LNCaP clone FGC (cell line): ENCODE measurements around the gene SNX21.

Experiments used
- DNase-seq: peaks from one replicate; pipeline ENCODE4 v3.0.0-alpha.2; 2011; ENCODE audit warnings: low read depth
- H3K4me3 ChIP-seq: 2 replicates; pipeline ENCODE4 v1.5.1; 2011; ENCODE audit warnings: mild to moderate bottlenecking, low read depth, low read length, control low read depth
- TF ChIP-seq, protein P1 (sequence below): IDR thresholded peaks from 2 replicates; pipeline ENCODE4 v1.5.1; 2012; ENCODE audit warnings: mild to moderate bottlenecking; ENCODE audit not compliant: control insufficient read depth, insufficient read depth; ENCODE audit errors: extremely low read depth

The SNX21 gene

DNA sequence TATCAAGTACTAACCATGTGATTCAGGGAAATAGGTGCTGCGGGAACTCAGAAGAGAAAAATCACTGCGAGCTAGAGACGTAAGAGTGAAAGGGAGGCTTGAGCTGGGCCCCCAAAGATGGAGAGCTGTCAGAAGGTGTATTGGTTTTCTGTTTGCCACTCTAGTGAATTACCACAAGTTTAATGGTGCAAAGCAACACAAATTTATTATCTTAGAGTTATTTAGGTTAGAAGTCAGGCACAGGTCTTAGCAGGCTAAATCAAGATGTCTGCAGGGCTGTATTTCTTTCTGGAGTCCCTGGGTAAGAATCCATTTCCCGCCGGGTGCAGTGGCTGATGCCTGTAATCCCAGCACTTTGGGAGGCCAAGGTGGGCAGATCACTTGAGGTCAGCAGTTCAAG lies 26.3 kb downstream of the SNX21 start:
- H3K4me3 ChIP-seq, result no peak overlapping the region
- no peak for DNase-seq
- TF ChIP-seq, protein P1, sequence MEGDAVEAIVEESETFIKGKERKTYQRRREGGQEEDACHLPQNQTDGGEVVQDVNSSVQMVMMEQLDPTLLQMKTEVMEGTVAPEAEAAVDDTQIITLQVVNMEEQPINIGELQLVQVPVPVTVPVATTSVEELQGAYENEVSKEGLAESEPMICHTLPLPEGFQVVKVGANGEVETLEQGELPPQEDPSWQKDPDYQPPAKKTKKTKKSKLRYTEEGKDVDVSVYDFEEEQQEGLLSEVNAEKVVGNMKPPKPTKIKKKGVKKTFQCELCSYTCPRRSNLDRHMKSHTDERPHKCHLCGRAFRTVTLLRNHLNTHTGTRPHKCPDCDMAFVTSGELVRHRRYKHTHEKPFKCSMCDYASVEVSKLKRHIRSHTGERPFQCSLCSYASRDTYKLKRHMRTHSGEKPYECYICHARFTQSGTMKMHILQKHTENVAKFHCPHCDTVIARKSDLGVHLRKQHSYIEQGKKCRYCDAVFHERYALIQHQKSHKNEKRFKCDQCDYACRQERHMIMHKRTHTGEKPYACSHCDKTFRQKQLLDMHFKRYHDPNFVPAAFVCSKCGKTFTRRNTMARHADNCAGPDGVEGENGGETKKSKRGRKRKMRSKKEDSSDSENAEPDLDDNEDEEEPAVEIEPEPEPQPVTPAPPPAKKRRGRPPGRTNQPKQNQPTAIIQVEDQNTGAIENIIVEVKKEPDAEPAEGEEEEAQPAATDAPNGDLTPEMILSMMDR, result no peak

DNA sequence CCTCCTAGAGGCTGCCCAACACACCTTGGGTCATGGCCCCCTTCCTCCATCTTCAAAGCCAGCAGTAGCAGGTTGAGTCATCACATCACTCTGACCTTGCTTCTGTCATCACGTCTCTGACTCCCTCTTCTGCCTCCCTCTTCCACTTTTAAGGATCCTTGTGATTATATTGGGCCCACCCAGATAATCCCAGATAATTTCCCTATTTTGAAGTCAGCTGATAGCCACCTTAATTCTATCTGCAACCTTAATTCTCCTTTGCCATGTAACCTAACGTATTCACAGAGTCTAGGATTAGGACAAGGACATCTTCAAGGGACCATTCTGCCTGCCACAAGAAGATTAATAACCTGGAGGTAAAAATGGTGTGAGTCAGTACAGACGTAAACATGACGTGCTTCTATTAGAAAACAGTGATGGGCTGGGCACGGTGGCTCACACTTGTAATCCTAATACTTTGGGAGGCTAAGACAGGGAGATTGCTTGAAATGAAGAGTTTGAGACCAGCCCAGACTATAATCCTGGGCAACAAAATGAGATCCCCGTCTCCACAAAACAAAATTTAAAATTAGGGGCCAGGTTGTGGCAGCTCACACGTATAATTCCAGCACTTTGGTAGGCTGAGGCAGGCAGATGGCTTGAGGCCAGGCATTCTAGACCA lies 27.1 kb downstream of the SNX21 start:
- TF ChIP-seq, protein P1, result no peak
- H3K4me3 ChIP-seq, result no peak overlapping the region
- no peak for DNase-seq

DNA sequence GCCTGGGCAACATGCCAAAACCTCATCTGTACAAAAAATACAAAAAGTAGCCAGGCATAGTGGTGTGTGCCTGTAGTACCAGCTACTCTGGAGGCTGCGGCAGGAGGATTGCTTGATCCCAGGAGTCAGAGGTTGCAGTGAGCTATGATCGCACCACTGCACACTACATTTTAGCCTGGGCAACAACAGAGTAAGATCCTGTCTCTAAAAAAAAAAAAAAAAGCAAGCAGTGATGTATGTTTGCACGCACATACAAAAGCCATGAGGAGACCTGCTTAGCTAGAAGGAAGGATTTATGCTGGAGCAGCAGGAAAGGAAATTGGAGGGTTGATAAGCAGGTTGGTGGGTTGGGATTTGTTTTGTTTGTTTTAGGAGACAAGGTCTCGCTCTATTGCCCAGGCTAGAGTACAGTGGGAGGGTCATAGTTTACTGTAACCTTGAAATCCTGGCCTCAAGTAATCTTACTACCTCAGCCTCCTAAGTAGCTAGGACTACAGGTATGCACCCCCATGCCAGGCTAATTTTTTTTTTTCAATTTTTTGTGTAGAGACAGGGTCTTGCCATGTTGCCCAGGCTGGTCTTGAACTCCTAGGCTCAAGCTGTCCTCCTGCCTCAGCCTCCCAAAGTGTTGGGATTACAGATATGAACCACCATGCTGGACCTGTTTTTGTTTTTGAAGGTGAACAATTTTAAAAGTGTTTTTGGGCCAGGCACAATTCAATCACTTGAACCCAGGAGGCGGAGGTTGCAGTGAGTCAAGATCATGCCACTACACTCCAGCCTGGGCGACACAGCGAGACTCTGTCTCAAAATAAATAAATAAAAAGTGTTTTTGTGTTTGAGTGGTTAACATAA lies 27.8 kb downstream of the SNX21 start:
- no peak overlapping the region for H3K4me3 ChIP-seq

DNA sequence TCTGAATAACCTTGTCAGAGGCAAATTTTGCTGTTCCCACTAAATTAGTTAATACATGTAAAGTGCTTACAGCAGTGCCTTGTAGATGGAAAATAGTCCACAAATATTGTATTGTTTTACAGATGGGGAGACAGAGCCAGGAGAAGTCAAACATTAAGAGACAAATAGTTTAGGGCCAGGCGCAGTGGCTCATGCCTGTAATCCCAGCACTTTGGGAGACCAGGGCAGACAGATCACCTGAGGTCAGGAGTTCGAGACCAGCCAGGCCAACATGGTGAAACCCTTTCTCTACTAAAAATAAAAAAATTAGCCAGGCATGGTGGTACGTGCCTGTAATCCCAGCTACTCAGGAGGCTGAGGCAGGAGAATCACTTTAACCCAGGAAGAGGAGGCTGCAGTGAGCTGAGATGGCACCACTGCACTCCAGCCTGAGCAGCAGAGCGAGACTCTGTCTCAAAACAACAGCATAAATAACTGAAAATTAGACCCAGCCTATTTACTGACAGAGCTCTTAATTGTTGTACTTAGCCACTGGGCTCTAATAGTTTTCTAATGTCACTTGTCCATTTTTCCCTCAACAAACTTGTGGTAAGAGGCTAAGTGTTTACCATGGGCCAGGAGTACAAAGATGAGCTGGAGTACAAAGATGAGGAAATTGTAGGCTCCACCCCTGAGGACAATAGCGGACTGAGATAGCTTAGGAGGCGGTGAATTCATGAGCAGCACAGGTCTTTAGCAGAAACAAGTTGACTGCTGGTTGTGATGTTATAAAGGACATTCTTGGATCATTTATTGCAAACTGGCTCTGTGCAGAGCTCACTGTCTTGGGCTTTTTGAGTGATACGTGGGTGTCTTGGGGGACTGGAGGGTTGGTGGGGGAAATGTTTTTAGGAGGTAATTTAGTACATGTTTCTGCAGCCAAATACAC lies 30.2 kb downstream of the SNX21 start:
- TF ChIP-seq, protein P1, result no peak
- no peak for DNase-seq
- no peak overlapping the region for H3K4me3 ChIP-seq

More for the DNA sequence above, 27.8 kb downstream of the SNX21 start:
- TF ChIP-seq, protein P1, result no peak
- no peak for DNase-seq

DNA sequence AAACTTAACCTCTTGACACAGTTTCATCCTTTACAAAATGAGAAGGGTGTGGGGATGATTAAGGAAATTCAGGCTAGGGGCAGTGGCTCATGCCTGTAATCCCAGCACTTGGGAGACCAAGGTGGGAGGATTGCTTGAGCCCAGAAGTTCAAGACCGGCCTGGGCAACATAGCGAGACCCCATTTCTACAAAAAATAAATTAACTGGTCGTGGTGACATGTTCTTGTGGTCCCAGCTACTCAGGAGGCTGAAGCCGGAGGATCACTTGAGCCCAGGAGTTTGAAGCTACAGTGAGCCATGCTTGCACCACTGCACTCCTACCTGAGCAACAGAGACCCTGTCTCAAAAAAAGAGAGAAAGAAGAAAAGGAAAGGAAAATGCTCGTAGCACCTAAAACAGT lies 32.9 kb downstream of the SNX21 start:
- no peak for DNase-seq
- TF ChIP-seq, protein P1, result no peak
- H3K4me3 ChIP-seq, result no peak overlapping the region

DNA sequence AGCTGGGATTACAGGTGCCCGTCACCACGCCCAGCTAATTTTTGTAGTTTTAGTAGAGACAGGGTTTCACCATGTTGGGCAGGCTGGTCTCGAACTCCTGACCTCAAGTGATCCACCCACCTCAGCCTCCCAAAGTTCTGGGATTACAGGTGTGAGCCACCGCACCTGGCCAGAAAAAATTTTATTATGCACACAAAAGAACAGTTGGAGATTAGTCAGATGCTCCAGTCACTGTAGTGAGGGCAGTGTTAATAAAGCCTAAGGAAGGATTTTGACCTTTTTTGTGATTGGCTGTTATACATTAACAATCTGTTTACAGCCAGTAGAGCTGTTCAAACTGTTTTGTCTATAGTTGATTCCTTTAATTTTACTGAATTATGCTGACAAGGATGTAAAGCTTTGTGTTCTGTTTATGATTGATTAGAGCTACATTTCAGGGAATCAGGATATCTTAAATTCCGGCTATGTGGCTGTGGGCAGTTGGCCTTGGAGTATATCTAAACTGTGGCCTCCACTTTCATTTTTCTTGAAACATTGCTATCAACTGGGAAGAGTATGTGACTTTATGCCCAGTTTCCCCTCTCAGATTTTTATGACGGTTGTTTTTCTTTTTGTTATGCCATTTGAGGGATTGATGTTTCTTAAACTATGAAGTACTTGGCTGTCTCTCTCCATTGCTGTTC lies 33.7 kb downstream of the SNX21 start:
- TF ChIP-seq, protein P1, result no peak
- no peak overlapping the region for H3K4me3 ChIP-seq
- DNase-seq, result no peak
